Measurements from ENCODE around the gene LNX2.

The LNX2 gene

GRCh38 chr13:27536361-27537101 is 83.8 kb downstream of the LNX2 start:
- Histone ChIP-seq H3K4me3 (ENCODE audit: severe bottlenecking) (no peak overlapping the region), H3K9me3 (ENCODE audit: severe bottlenecking) (no peaks in the 10 kb centered on the region), H3K4me1 (ENCODE audit: insufficient read depth, poor library complexity, severe bottlenecking) (no peaks in the 10 kb centered on the region), H3K27me3 (ENCODE audit: insufficient read depth, poor library complexity, severe bottlenecking) (no peaks in the 10 kb centered on the region), H3K27ac (ENCODE audit: poor library complexity, severe bottlenecking) (no peak overlapping the region), H3K36me3 (ENCODE audit: low read depth) (no peaks in the 10 kb centered on the region)
- ATAC-seq (ENCODE audit: low read depth): no peak; the same call in 2 of the 3 replicates
- no peak for DNase-seq (ENCODE audit: low spot score)
- no peak for TF ChIP-seq CTCF (IDR thresholded peaks at IDR 0.05; ENCODE audit: poor library complexity, severe bottlenecking)

DNA sequence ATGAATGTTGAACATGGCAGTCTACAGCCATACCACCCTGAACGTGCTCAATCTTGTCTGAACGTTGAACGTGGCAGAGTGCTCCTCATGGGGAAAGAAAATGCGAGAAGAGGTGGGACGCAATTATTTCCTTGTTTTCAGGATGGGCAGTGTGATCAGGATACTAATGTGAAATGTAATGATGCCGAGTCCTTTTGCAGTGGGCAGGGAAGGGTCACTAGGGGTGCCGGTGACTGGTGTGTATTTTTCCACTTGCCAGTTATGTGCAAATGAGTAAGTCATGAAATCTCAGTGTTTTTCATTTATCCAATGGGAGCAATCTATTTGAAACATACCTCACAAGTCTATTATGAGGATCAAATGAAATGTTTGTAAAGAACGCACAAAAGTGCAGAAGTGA is 84.8 kb downstream of the LNX2 start:
- DNase-seq (ENCODE audit: low spot score): no peak
- TF ChIP-seq CTCF (IDR thresholded peaks at IDR 0.05; ENCODE audit: poor library complexity, severe bottlenecking): no peak
- Histone ChIP-seq H3K27me3 (ENCODE audit: insufficient read depth, poor library complexity, severe bottlenecking) (no peaks in the 10 kb centered on the region), H3K27ac (ENCODE audit: poor library complexity, severe bottlenecking) (no peak overlapping the region), H3K9me3 (ENCODE audit: severe bottlenecking) (no peaks in the 10 kb centered on the region), H3K4me1 (ENCODE audit: insufficient read depth, poor library complexity, severe bottlenecking) (no peaks in the 10 kb centered on the region), H3K4me3 (ENCODE audit: severe bottlenecking) (no peak overlapping the region), H3K36me3 (ENCODE audit: low read depth) (no peaks in the 10 kb centered on the region)
- no peak for ATAC-seq (ENCODE audit: low read depth)

GRCh38 chr13:27534981-27535380 is 85.3 kb downstream of the LNX2 start:
- no peak for ATAC-seq (ENCODE audit: low read depth)
- Histone ChIP-seq H3K27me3 (ENCODE audit: insufficient read depth, poor library complexity, severe bottlenecking) (no peaks in the 10 kb centered on the region), H3K4me1 (ENCODE audit: insufficient read depth, poor library complexity, severe bottlenecking) (no peaks in the 10 kb centered on the region), H3K9me3 (ENCODE audit: severe bottlenecking) (no peaks in the 10 kb centered on the region), H3K36me3 (ENCODE audit: low read depth) (no peaks in the 10 kb centered on the region), H3K27ac (ENCODE audit: poor library complexity, severe bottlenecking) (no peak overlapping the region), H3K4me3 (ENCODE audit: severe bottlenecking) (no peak overlapping the region)
- DNase-seq (ENCODE audit: low spot score): no peak
- TF ChIP-seq CTCF (IDR thresholded peaks at IDR 0.05; ENCODE audit: poor library complexity, severe bottlenecking): no peak

DNA sequence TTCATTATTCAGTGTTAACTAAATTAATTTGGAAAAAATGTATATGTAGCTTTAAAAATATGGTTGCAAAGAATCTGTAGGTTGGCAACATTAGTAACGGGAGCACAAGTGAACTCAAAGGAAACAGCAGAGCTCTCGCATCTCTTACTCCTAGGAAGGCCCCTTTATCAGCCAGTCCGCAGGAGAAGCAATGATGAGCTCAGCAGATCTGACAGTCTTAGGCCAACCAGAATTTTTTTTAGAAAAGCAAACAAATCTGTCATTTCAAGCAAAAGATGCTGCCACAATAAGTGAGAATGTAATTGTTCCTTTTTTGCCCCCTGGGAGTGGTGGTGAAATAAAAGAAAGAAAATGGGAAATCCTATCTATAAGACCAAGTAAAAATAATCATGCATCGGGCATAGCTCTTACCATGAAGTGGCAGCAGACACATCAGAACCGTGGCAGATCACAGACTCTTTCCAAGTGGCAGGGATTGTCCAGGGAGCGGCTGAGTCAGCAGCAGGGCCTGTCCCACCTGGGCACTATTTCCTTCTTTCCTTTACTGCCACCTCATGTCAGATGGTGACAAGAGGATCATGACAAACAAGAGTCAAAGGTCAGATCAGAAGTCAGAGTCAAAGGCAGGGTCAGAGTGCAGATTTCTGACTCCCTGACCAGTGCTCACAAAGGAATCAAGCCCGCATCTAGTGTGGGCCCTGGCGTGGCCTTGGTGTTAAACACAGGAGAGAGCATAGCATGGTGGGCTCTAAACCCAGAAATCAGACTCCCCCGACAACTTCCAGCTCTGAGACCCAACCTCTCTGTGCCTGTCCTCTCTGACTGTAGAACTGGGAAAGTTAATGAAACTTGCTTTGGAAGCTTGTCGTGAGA is 86.0 kb downstream of the LNX2 start:
- H3K27ac ChIP-seq (ENCODE audit: poor library complexity, severe bottlenecking): no peak overlapping the region
- no peaks in the 10 kb centered on the region for H3K9me3 ChIP-seq (ENCODE audit: severe bottlenecking)
- DNase-seq (ENCODE audit: low spot score) (no peak), ATAC-seq (ENCODE audit: low read depth) (no peak)
- no peaks in the 10 kb centered on the region for H3K36me3 ChIP-seq (ENCODE audit: low read depth)
- TF ChIP-seq CTCF (IDR thresholded peaks at IDR 0.05; ENCODE audit: poor library complexity, severe bottlenecking): no peak
- H3K27me3 ChIP-seq (ENCODE audit: insufficient read depth, poor library complexity, severe bottlenecking): no peaks in the 10 kb centered on the region
- no peaks in the 10 kb centered on the region for H3K4me1 ChIP-seq (ENCODE audit: insufficient read depth, poor library complexity, severe bottlenecking)
- H3K4me3 ChIP-seq (ENCODE audit: severe bottlenecking): no peak overlapping the region

All from RWPE2 (cell line).